Activated CD4-positive, alpha-beta T cell treated with anti-CD3 and anti-CD28 coated beads, Interleukin-2, Interleukin-4, amounts not matched to agents 100 ng/mL and 50 ng/mL, durations not matched to agents 16 hours and 8 hours (primary cell): Measurements from ENCODE around the gene C6orf52.
"Not testable (repeated sequence)": the region's sequence is repeated elsewhere in the genome, so short reads cannot be mapped to it uniquely, and the experiment has no call there.

ENCODE experiments used
- DNase-seq: peaks from one replicate; pipeline ENCODE4 v3.0.0-alpha.2; 2020; ENCODE audit warnings: low spot score

The C6orf52 gene

GRCh38 chr6:10694302-10695085 lies at the start of gene C6orf52, which contains the start of gene PAK1IP1:
Gene C6orf52 (minus strand): TSS chr6:10694616. CDS start chr6:10687550, 7,066 bp downstream.
Gene PAK1IP1 (plus strand): TSS chr6:10694972. CDS start chr6:10694986, 14 bp downstream.
- peak; percentile 92 for DNase-seq

GRCh38 chr6:10743515-10743914 lies 49.1 kb upstream of the C6orf52 start:
- no peak for DNase-seq

DNA sequence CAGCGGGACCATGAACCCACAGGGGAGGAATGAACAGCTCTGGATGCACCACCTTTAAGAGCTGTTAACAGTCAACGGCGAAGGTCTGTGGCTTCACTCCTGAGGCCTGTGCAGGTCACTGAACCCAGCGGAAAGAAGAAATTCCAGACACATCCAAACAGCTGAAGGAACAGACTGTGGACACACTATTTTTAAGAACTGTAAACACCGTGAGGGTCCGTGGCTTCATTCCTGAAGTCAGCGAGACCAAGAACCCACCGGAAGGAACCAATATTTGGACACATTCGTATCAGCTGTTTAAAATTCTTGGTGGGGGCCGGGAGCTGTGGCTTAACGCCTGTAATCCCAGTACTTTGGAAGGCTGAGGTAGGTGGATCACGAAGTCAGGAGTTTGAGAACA lies 47.8 kb upstream of the C6orf52 start:
- DNase-seq, result no peak

DNA sequence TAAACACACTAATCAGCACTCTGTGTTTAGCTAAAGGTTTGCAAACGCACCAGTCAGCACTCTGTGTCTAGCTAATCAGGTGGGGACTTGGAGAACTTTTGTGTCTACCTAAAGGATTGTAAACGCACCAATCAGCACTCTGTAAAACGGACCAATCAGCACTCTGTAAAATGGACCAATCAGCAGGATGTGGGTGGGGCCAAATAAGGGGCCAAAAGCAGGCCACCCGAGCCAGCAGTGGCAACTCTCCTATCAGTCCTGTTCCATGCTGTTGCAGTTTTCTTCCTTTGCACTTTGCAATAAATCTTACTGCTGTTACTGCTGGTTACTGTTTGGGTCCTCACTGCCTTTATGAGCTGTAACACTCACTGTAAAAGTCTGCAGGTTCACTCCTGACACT lies 47.2 kb upstream of the C6orf52 start:
- DNase-seq, result not testable (repeated sequence)

- DNase-seq, result no peak
These were observed 45.6 kb upstream of the C6orf52 start for GRCh38 chr6:10740061-10740460.

- no peak for DNase-seq
These were observed 42.3 kb upstream of the C6orf52 start for GRCh38 chr6:10736731-10737130.

DNA sequence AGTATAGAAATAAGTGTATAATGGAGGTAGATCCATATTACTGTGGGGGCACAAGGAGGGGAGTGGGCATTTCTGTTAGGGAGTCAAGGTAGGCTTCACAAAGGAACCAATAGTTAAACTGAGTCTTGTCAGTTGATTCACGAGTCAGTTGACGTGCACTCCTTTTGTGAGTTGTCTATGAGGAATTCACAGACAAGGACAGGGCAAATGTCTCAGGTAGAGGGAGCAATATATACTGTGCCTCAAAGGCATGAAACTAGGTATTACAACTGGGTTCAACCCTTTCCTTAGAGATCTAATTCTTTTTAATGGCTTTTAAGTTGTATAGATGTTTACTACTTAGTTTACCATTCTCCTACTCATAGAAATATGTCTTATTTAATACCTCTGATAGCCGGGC lies 39.4 kb upstream of the C6orf52 start:
- no peak for DNase-seq

GRCh38 chr6:10733151-10733715 lies 38.8 kb upstream of the C6orf52 start:
- DNase-seq, result no peak

GRCh38 chr6:10730254-10730653 lies 35.8 kb upstream of the C6orf52 start:
- no peak for DNase-seq

GRCh38 chr6:10725716-10726115 lies 31.3 kb upstream of the C6orf52 start:
- DNase-seq, result no peak

GRCh38 chr6:10725044-10725443 lies 30.6 kb upstream of the C6orf52 start:
- DNase-seq, result no peak

DNA sequence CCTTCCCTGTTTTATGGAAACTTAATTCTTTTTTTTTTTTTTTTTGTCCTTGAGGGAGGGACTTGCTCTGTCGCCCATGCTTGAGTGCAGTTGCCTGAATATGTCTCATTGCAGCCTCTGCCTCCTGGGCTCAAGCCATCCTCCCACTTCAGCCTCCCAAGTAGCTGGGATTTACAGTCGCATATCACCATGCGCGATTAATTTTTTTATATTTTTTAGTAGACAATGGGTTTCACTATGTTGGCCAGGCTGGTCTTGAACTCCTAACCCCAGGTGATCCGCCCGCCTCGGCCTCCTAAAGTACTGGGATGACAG lies 29.1 kb upstream of the C6orf52 start:
- DNase-seq, result no peak

DNA sequence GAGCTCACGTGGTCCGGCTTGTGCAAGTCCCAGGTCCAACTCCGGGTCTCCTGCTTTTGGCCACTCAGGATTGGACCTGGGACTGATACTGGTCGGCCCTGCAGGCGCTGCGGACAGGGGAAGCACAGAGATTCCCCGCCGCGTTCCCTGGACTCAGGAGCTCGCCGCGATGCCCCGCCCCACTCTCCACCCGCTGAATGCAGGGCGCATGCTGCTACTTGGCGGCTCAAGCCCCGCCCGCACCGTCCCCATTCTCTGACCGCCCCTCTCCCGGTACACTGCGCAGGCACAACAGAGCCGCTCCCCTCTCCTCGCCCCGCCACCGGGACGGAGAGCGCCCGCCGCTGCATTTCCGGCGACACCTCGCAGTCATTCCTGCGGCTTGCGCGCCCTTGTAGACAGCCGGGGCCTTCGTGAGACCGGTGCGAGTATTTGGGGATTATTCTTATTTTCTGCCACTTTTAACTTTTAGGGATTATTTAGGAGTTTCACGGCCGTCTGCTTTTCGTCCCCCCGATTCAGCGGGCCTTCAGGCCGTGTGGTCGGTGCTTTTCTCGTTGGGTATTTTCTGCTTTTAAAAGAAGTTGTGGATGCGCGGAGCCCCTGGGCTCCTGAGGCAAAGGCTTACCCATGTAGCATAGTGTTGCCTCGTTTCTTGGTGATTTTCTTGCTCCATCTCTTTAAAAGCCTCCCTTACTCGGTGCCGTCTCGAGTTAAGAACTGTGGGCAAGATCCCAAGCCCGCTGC lies 28.6 kb upstream of the C6orf52 start, which contains the start of gene TMEM14C:
TMEM14C (plus strand) TSS at position 251 of the 747 bp plus-strand sequence. CDS start 1,544 bp downstream, outside the sequence.
- DNase-seq, result peak; percentile 91

- DNase-seq, result no peak
These were observed 28.1 kb upstream of the C6orf52 start for GRCh38 chr6:10722570-10722819.

- no peak for DNase-seq
These were observed 27.6 kb upstream of the C6orf52 start for GRCh38 chr6:10721850-10722569.

DNA sequence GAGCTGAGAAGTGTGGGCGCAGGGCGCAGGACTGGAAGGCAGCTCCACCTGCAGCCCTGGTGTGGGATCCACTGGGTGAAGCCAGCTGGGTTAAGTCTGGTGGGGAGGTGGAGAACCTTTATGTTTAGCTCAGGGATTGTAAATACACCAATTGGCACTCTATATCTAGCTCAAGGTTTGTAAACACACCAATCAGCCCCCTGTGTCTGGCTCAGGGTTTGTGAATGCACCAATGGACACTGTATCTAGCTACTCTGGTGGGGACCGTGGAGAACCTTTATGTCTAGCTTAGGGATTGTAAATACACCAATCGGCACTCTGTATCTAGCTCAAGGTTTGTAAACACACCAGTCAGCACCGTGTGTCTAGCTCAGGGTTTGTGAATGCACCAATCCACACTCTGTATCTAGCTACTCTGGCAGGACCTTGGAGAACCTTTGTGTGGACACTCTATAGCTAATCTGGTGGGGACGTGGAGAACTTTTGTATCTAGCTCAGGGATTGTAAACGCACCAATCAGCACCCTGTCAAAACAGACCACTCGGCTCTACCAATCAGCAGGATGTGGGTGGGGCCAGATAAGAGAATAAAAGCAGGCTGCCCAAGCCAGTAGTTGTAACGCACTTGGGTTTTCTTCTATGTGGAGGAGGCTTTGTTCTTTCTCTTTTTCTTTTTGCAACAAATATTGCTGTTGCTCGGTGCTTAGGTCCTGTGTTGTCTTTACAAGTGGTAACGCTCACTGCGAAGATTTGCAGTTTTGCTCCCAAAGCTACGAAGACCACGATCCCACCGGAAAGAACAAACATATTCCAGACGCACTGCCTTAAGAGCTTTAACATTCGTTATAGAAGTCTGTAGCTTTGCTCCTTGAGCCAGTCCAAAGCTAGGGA lies 26.8 kb upstream of the C6orf52 start:
- DNase-seq, result peak; percentile 39

DNA sequence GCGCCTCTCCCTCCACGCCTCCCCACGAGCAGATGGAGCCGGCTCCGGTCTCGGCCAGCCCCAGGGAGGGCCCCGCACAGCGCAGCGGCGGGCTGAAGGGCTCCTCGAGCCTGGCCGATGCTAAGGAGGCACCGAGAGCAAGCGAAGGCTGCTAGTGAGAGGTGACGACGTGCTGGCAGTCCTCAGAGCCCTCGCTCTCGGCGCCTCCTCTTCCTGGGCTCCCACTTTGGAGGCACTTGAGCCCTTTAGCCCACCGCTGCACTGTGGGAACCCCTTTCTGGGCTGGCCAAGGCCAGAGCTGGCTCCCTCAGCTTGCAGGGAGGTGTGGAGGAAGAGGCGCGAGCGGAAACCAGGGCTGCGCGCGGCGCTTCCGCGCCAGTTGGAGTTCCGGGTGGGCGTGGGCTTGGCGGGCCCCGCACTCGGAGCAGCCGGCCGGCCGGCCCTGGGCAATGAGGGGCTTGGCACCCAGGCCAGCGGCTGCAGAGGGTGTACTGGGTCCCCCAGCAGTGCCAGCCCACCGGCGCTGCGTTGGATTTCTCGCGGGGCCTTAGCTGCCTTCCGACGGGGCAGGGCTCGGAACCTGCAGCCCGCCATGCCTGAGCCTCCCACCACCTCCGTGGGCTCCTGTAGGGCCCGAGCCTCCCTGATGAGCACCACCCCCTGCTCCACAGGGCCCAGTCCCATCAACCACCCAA lies 26.0 kb upstream of the C6orf52 start:
- DNase-seq, result peak; percentile 54

DNA sequence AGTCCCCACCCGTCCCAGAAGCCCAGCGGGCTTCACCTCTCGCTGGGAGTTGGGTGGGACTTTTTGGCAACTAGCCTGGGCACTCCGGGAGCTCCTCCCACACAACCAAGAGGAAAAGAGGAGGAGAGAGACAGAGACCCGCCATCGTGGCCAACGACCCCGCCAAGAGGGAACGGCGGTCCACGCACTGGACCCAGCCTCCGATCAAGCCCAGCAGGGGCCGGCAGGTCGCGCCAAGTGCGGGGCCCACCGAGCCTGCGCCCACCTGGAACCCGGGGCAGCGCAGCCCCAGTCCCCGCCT lies 25.5 kb upstream of the C6orf52 start:
- DNase-seq, result no peak

DNA sequence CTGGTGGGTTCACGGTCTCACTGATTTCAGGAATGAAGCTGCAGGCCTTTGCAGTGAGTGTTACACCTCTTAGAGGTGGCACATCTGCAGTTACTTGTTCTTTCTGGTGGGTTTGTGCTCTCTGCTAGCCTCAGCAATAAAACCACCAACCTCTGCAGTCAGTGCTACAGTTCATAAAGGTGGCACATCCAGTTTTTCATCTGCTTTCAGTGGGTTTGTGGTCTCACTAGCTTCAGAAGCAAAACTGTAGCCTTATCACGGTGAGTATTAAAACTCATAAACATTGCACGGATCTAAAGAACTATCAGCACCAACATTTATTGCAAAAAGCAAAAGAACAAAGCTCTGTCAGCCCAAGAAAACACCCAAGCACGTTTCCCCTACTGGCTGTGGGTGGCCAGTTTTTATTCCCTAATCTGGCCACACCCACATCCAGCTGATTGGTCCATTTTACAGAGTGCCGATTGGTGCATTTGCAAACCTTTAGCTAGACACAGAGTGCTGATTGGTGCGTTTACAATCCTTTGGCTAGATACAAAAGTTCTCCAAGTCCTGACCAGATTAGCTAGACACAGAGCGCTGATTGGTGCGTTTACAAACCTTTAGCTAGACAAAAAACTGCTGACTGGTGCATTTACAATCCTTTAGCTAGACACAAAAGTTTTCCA lies 25.0 kb upstream of the C6orf52 start:
- DNase-seq, result peak; percentile 39

GRCh38 chr6:10713962-10714361 lies 19.5 kb upstream of the C6orf52 start:
- no peak for DNase-seq

GRCh38 chr6:10696655-10697054 lies 2.2 kb upstream of the C6orf52 start:
- no peak for DNase-seq
